Neural cell (in vitro differentiated cells): ENCODE measurements around the gene CISH.

ENCODE experiments used
- CTCF ChIP-seq: fragments of 450-650 bp; IDR thresholded peaks from 2 replicates; pipeline ENCODE4 v1.5.1; 2014; ENCODE audit warnings: antibody characterized with exemption, mild to moderate bottlenecking, moderate library complexity; ENCODE audit not compliant: poor library complexity, severe bottlenecking
- EZH2 ChIP-seq: fragments of 200-600, 300-800 bp; shearing (Covaris generic), sonication (generic); IDR thresholded peaks from 2 replicates; pipeline ENCODE4 v1.6.1; 2014; ENCODE audit warnings: antibody characterized with exemption, low read length, borderline replicate concordance, mild to moderate bottlenecking; ENCODE audit not compliant: insufficient read depth, poor library complexity, severe bottlenecking
- POLR2AphosphoS5 ChIP-seq: IDR thresholded peaks from 2 replicates; pipeline ENCODE4 v1.6.1; 2012
- RAD21 ChIP-seq: fragments of 450-650 bp; conservative IDR thresholded peaks from 2 replicates; pipeline ENCODE4 v1.6.1; 2014; ENCODE audit warnings: antibody characterized with exemption, mild to moderate bottlenecking, moderate library complexity
- REST ChIP-seq: IDR thresholded peaks from 2 replicates; pipeline ENCODE4 v1.6.1; 2012; ENCODE audit warnings: borderline replicate concordance

- TF ChIP-seq REST (no peak), POLR2AphosphoS5 (no peak), CTCF (no peak), EZH2 (no peak), RAD21 (no peak)
Measured at GRCh38 chr3:50626401-50626800, 14.8 kb upstream of the CISH start.
